Vagina (tissue), 2 donors: ENCODE results near the gene PRSS23.

ENCODE experiments used
- CTCF ChIP-seq, 3 experiments: fragments of 450-650 bp in 2 of 3; fragments of 200-600 bp in 1 of 3; sonication (generic) in 1 of 3; IDR thresholded peaks; one replicate each; pipeline ENCODE4 v1.5.1; 2017 to 2019; ENCODE audit warnings: antibody characterized with exemption in 3 of 3, mild to moderate bottlenecking in 2 of 3, moderate library complexity in 2 of 3
- POLR2A ChIP-seq, 2 donors: fragments of 450-650 bp; IDR thresholded peaks; one replicate each; pipeline ENCODE4 v1.6.1; 2017; ENCODE audit warnings: antibody characterized with exemption in 2 of 2, mild to moderate bottlenecking in 2 of 2, moderate library complexity in 2 of 2

DNA sequence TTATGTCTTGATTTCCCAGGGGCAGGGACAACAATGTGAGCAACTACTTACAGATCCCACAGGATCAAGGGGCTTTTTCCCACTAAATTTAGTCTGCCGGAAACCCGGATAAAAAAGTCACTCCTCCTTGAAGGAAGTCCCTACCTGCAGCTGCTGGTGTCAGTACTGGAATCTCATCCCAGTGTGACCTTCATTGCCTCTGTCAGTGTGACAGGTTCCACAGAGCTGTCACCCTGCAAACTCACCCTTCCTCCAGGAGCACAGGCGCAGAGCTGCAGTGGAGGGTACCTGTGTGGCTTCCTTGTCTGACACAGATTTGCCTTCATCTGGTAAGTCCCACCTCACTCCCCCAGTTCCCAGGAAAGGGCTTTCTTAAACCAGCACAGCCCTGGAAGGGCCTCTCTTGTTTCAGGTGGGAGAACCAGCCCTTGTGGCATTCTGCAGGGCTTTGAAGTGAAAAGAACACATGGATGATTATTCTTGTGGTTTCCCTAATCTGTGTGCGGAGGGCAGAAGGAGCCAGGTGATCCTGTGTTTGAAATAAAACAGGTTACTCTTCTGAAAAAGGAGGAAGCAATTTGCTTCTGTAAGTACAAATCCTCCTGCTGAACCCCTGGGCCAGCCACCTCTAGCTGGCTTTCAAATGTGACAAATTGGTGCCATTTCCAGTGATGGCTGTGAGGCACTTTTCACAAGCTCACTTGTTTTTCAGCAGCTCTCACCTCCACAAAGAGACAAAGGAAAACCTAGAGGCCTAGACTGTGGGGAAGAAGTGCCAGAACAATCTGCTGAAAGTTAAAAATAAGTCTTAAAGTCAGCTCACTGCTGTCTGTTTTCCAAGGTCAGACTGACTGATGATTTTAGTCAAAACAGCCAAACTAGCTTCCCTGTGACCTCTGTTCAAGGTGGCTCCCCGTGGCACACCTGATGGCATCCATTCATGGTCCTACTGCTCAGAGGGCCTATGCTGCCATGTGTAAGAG, 9.2 kb upstream of the PRSS23 start:
- TF ChIP-seq CTCF (IDR thresholded peaks at IDR 0.05) (no peak), POLR2A (IDR thresholded peaks at IDR 0.05) (no peak)
